K562 (cell line): ENCODE results near the gene TJAP1. TPM values are rescaled to one million over a fixed set of nuclear protein-coding genes. Genes with fewer than 3 reads are reported as not detected.

ENCODE experiments used
- ATAC-seq: fragments of 200-7000 bp; cut with Tn5 transposase; 3 replicates; pipeline ENCODE4 v1.9.1; 2020; ENCODE audit warnings: moderate library complexity
- BruUV-seq: library from RNA; stranded (reverse); fragments of 400-500 nt; replicated peaks from 2 replicates; lab custom pipeline; 2021; lab: Mats Ljungman, UMichigan
- CTCF ChIA-PET: fragments of 300-600 bp; formaldehyde crosslinking; extraction: SDS; loops from one replicate; lab custom pipeline; 2021; ENCODE audit warnings: low intra/inter-chr PET ratio; lab: Yijun Ruan, JAX
- POLR2A ChIA-PET: fragments of 300-600, 350-650 bp; sonication (Branson Sonifier 250); formaldehyde crosslinking; extraction: SDS; loops from one replicate; lab custom pipeline; 2021; ENCODE audit warnings: antibody characterized with exemption, inconsistent platforms; lab: Yijun Ruan, JAX
- DNase-seq, 4 experiments: peaks; one replicate each; pipeline versions ENCODE4 v3.0.0 to v3.0.0-alpha.2; 2011 to 2018; ENCODE audit warnings: low spot score in 3 of 4, mixed read lengths in 3 of 4; ENCODE audit errors: extremely low read depth in 1 of 4
- FAIRE-seq: peaks from 2 replicates; lab custom pipeline; 2011; peaks lifted over from hg19 to GRCh38; lab: Jason Lieb, UNC
- H2AFZ ChIP-seq: 2 replicates; pipeline ENCODE4 v1.6.0; 2011; ENCODE audit warnings: low read depth, low read length, control low read depth, inconsistent platforms
- H3K27ac ChIP-seq: fragments of 200-600 bp; 3 replicates; pipeline ENCODE4 v1.8.0; 2011; ENCODE audit warnings: low read depth, mild to moderate bottlenecking, control low read depth, inconsistent platforms, low read length, moderate library complexity, mixed read lengths; ENCODE audit errors: extremely low read depth
- H3K27me3 ChIP-seq, 2 experiments: fragments of 300-600 bp in 1 of 2; 2 replicates in 1 of 2; 3 replicates in 1 of 2; pipeline versions ENCODE4 v1.6.0 to v1.8.0; 2011; ENCODE audit warnings: inconsistent platforms in 2 of 2, low read length in 2 of 2, mild to moderate bottlenecking in 1 of 2, mixed read lengths in 1 of 2, moderate library complexity in 1 of 2; ENCODE audit not compliant: control insufficient read depth in 2 of 2, insufficient read depth in 2 of 2
- H3K36me3 ChIP-seq: fragments of 300-600 bp; 3 replicates; pipeline ENCODE4 v1.8.0; 2011; ENCODE audit warnings: mild to moderate bottlenecking, low read length, inconsistent platforms; ENCODE audit not compliant: control insufficient read depth, insufficient read depth
- H3K4me1 ChIP-seq, 2 experiments: fragments of 200-600 bp in 1 of 2; replicated peaks in 1 of 2; 2 replicates in 1 of 2; 3 replicates in 1 of 2; pipeline versions ENCODE4 v1.5.1 to v1.8.0; 2011; ENCODE audit warnings: inconsistent platforms in 2 of 2, low read length in 2 of 2, mild to moderate bottlenecking in 1 of 2, mixed read lengths in 1 of 2, moderate library complexity in 1 of 2; ENCODE audit not compliant: control insufficient read depth in 2 of 2, insufficient read depth in 2 of 2
- H3K4me2 ChIP-seq: 2 replicates; pipeline ENCODE4 v1.6.1; 2011; ENCODE audit warnings: low read length, control low read depth, inconsistent platforms, mixed read lengths; ENCODE audit not compliant: insufficient read depth
- H3K4me3 ChIP-seq: fragments of 200-600 bp; sonication (generic), shearing (Covaris generic); 2 replicates; pipeline ENCODE4 v1.5.1; 2016; ENCODE audit warnings: control low read depth, inconsistent platforms
- H3K79me2 ChIP-seq: fragments of 200-600 bp; 3 replicates; pipeline ENCODE4 v1.8.0; 2011; ENCODE audit warnings: low read length, inconsistent platforms; ENCODE audit not compliant: control insufficient read depth, insufficient read depth
- H3K9ac ChIP-seq, 2 experiments: 2 replicates each; pipeline versions ENCODE4 v1.6.0 to v1.6.1; 2011; ENCODE audit warnings: low read depth in 2 of 2, low read length in 2 of 2, control low read depth in 1 of 2, inconsistent platforms in 1 of 2, mild to moderate bottlenecking in 1 of 2, mixed read lengths in 1 of 2; ENCODE audit not compliant: insufficient read depth in 1 of 2
- H3K9me1 ChIP-seq: one replicate; pipeline ENCODE4 v1.6.0; 2011; ENCODE audit warnings: inconsistent platforms, mild to moderate bottlenecking, low read length, moderate library complexity; ENCODE audit not compliant: control insufficient read depth, insufficient read depth
- H3K9me3 ChIP-seq: replicated peaks from 2 replicates; pipeline ENCODE4 v1.5.1; 2011; ENCODE audit warnings: low read depth, low read length, inconsistent platforms; ENCODE audit not compliant: control insufficient read depth, insufficient read depth
- H4K20me1 ChIP-seq: replicated peaks from 2 replicates; pipeline ENCODE4 v1.6.1; 2011; ENCODE audit warnings: low read length, inconsistent platforms, mixed read lengths; ENCODE audit not compliant: control insufficient read depth, insufficient read depth
- ELK3 ChIP-seq: fragments of 450-650 bp; formaldehyde crosslinking; IDR thresholded peaks from 2 replicates; pipeline ENCODE4 v1.4.0; 2020; ENCODE audit warnings: mild to moderate bottlenecking
- EP300 ChIP-seq: IDR thresholded peaks from 2 replicates; pipeline ENCODE4 v1.6.1; 2012; ENCODE audit warnings: low read length, improper control_type of control experiment
- HMBOX1 ChIP-seq: sonication (generic); IDR thresholded peaks from 2 replicates; pipeline ENCODE4 v1.6.1; 2016
- HNRNPK ChIP-seq: fragments of 200-400 bp; formaldehyde crosslinking; IDR thresholded peaks from one replicate; pipeline ENCODE4 v1.6.1; 2018; ENCODE audit warnings: mild to moderate bottlenecking, low read depth, low read length; ENCODE audit not compliant: poor library complexity, severe bottlenecking
- RB1 ChIP-seq: fragments of 450-650 bp; IDR thresholded peaks from 2 replicates; pipeline ENCODE4 v1.6.1; 2017; ENCODE audit warnings: low read depth, mild to moderate bottlenecking
- TEAD2 ChIP-seq: fragments of 450-650 bp; IDR thresholded peaks from 2 replicates; pipeline ENCODE4 v1.6.1; 2016; ENCODE audit warnings: missing genetic modification characterization, control low read depth, missing compliant biosample characterization
- ZNF398 ChIP-seq: fragments of 250-450 bp; sonication (Bioruptor Pico); IDR thresholded peaks from 2 replicates; pipeline ENCODE4 v1.8.0; 2021; ENCODE audit warnings: moderate library complexity, mild to moderate bottlenecking, inconsistent platforms
- ZNF551 ChIP-seq: fragments of 250-450 bp; sonication (Bioruptor Pico); IDR thresholded peaks from 2 replicates; pipeline ENCODE4 v1.5.0; 2021; ENCODE audit warnings: mild to moderate bottlenecking, moderate library complexity
- in situ Hi-C: fragments of 300-500 bp; cut with MboI; formaldehyde crosslinking; loops from 4 replicates; pipeline ENCODE4 v1.15.0; 2018; ENCODE audit warnings: inconsistent platforms, mixed read lengths
- intact Hi-C: fragments of 100-400 bp; cut with micrococcal nuclease; formaldehyde crosslinking; loops from 2 replicates; pipeline ENCODE4 v1.14.2; 2022
- polyA plus RNA-seq, 8 experiments: library from polyadenylated mRNA; depleted of rRNA in 4 of 8; stranded (reverse) in 5 of 8; unstranded in 3 of 8; fragments of >200 nt; fragmentation: Nextera tagmentation in 2 of 8; fragmentation: Illumina TruSeq in 1 of 8; extraction: Ambion mirVana in 2 of 8; extraction: Trizol in 1 of 8; gene quantifications; 2 replicates each; pipeline versions ENCODE4 v1.2.1 to v1.2.3, GENCODE V29; 2011 to 2014; ENCODE audit warnings: inconsistent platforms in 1 of 8, missing spikeins in 1 of 8
- total RNA-seq, 7 experiments: library from RNA; depleted of rRNA in 6 of 7; stranded (reverse); fragments of >200 nt in 6 of 7; fragmentation: Illumina TruSeq in 2 of 7; extraction: Trizol in 2 of 7; gene quantifications; 2 replicates each; pipeline versions ENCODE4 v1.2.1 to v1.2.3, GENCODE V29; 2011 to 2021; ENCODE audit warnings: low replicate concordance in 1 of 7

The TJAP1 gene
- total and polyA plus RNA-seq, 9 of the 15 experiments (the other 6 are each of a cell fraction or from before 2014, with no cell fraction given), result 0.06 to 35.8 (median 16.2) TPM

- POLR2A ChIA-PET, result interaction anchor here (0.6 kb wide), 2 partner anchors 271 to 765 kb away, joined by 3 read pairs; no protein-coding TSS in a partner anchor
Observed at GRCh38 chr6:43453831-43454230, 23.5 kb upstream of the TJAP1 start.

More at GRCh38 chr6:43453831-43454230, 23.5 kb upstream of the TJAP1 start:
- no peak overlapping the region for H2AFZ ChIP-seq
- H3K4me2 ChIP-seq, result no peak overlapping the region
- no peaks in the 10 kb centered on the region for H3K9me1 ChIP-seq
- no peak for DNase-seq
- CTCF ChIA-PET, result interaction anchor here (0.6 to 1.3 kb wide), 4 partner anchors 42 to 54 kb away, joined by 3 to 13 read pairs (median 5); no protein-coding TSS in a partner anchor
- peak; percentile 40 for FAIRE-seq
- H3K4me3 ChIP-seq, result no peak overlapping the region
- intact Hi-C loops (loop anchor here (1.0 to 2.0 kb wide), 2 partner anchors 42 to 53 kb away; no protein-coding TSS in a partner anchor), in situ Hi-C loops (no loop called here)
- no peaks in the 10 kb centered on the region; a peak in 1 of 5 replicates for H3K27me3 ChIP-seq
- H4K20me1 ChIP-seq, result no peaks in the 10 kb centered on the region
- peaks cover 19% of the 10 kb centered on the region; the same call in 1 of the 3 replicates for H3K36me3 ChIP-seq
- H3K9me3 ChIP-seq, result 0 out of 2 replicates have a peak, but pooled peaks cover 6% of the 10 kb centered on the region
- H3K4me1 ChIP-seq, result peaks cover 0 to 18% of the 10 kb centered on the region in 2 experiments; a peak in 4 of 5 replicates
- H3K9ac ChIP-seq, result no peak overlapping the region
- H3K79me2 ChIP-seq, result no peaks in the 10 kb centered on the region
- no TSS peak for BruUV-seq
- TF ChIP-seq HMBOX1 (no peak), ZNF551 (CRISPR knock-in tag) (no peak), HNRNPK (no peak), EP300 (no peak), TEAD2 (tag) (no peak), RB1 (no peak), ZNF398 (no peak), ELK3 (CRISPR knock-in tag) (no peak)
- no peak overlapping the region for H3K27ac ChIP-seq
- ATAC-seq, result no peak
